ENCODE data around the gene FOXN4. TPM values are rescaled to one million over a fixed set of nuclear protein-coding genes. Genes with fewer than 3 reads are reported as not detected.

The FOXN4 gene
- total and polyA plus RNA-seq, 2 donors (not counting 3 experiments of a cell fraction or from before 2014, with no cell fraction given): not detected

- no peak overlapping the region for H3K9ac ChIP-seq (replicated peaks; ENCODE audit: extremely low read depth, insufficient read depth, low read length)
- no TSS peak for BruUV-seq (replicated peaks)
- H4K20me1 ChIP-seq (replicated peaks; ENCODE audit: control insufficient read depth, extremely low read depth, insufficient read depth, low read length): no peaks in the 10 kb centered on the region
- no peaks in the 10 kb centered on the region for H3K9me1 ChIP-seq (replicated peaks; ENCODE audit: control insufficient read depth, extremely low read depth, insufficient read depth, low read length)
- no peaks in the 10 kb centered on the region for H3K27me3 ChIP-seq (ENCODE audit: control insufficient read depth in 2 of 2, insufficient read depth in 2 of 2, low read length in 2 of 2)
- no peaks in the 10 kb centered on the region for H3K4me1 ChIP-seq (ENCODE audit: control insufficient read depth, extremely low read depth, insufficient read depth, low read length)
- dilution Hi-C loops (cut with MboI; ENCODE audit: extremely low pct_ligation_motif_present, low sequenced_read_pairs): no loop called here
- no peaks in the 10 kb centered on the region for H3K36me3 ChIP-seq (ENCODE audit: control insufficient read depth in 2 of 2, extremely low read depth in 1 of 2, insufficient read depth in 2 of 2, low read length in 2 of 2)
- FAIRE-seq (no peak), DNase-seq (ENCODE audit: low read depth, low spot score) (no peak)
- H3K4me2 ChIP-seq (ENCODE audit: insufficient read depth, low read length): no peak overlapping the region
- TF ChIP-seq MAX (IDR thresholded peaks at IDR 0.05; ENCODE audit: insufficient read depth, insufficient read length) (no peak), POLR2A (IDR thresholded peaks at IDR 0.05; ENCODE audit: low read depth, low read length) (no peak), CTCF (IDR thresholded peaks at IDR 0.05; ENCODE audit: extremely low read depth in 1 of 2, insufficient read depth in 1 of 2, low read depth in 1 of 2, low read length in 2 of 2) (no peak), GATA2 (IDR thresholded peaks at IDR 0.05; ENCODE audit: insufficient read depth, insufficient read length, low read depth, low read length) (no peak), EZH2 (IDR thresholded peaks at IDR 0.05; ENCODE audit: borderline replicate concordance, low read depth, low read length, severe bottlenecking) (no peak), POLR2AphosphoS5 (IDR thresholded peaks at IDR 0.05; ENCODE audit: insufficient read depth, low read depth, low read length) (no peak), JUN (IDR thresholded peaks at IDR 0.05; ENCODE audit: borderline replicate concordance, insufficient read depth, insufficient read length, low read depth) (no peak), FOS (IDR thresholded peaks at IDR 0.05; ENCODE audit: borderline replicate concordance, insufficient read depth, low read length) (no peak), MYC (IDR thresholded peaks at IDR 0.05; ENCODE audit: low read depth, low read length) (no peak)
- no peak overlapping the region for H2AFZ ChIP-seq (ENCODE audit: low read depth, low read length)
- no peaks in the 10 kb centered on the region for H3K9me3 ChIP-seq (replicated peaks; ENCODE audit: control insufficient read depth, insufficient read depth, low read length)
- H3K4me3 ChIP-seq (replicated peaks in 1 of 3; ENCODE audit: insufficient read depth in 1 of 3, low read depth in 1 of 3, low read length in 3 of 3): no peak overlapping the region
- POLR2A ChIA-PET: interaction anchor here (0.6 kb wide), 1 partner anchor 108 kb away, joined by 5 read pairs; no protein-coding TSS in a partner anchor
- H3K79me2 ChIP-seq (ENCODE audit: control insufficient read depth, insufficient read depth, low read length): no peaks in the 10 kb centered on the region
- H3K27ac ChIP-seq (ENCODE audit: insufficient read depth, low read depth, low read length): no peak overlapping the region
- CTCF ChIA-PET: no interaction called here
- intact Hi-C loops (cut with micrococcal nuclease): no loop called here
These were observed 34.7 kb downstream of the FOXN4 start for GRCh38 chr12:109274381-109274780.

Measured in endothelial cell of umbilical vein (primary cell).